Aorta (tissue), 5 donors: ENCODE results near the gene PDE6C. TPM values are rescaled to one million over a fixed set of nuclear protein-coding genes. Genes with fewer than 3 reads are reported as not detected.
"Not testable (repeated sequence)": the region's sequence is repeated elsewhere in the genome, so short reads cannot be mapped to it uniquely, and the experiment has no call there.

ENCODE experiments used
- ATAC-seq: fragments of 200-7000 bp; cut with Tn5 transposase; one replicate; pipeline ENCODE4 v1.9.1; 2022; ENCODE audit warnings: moderate library complexity; ENCODE audit not compliant: low FRiP score
- DNase-seq, 2 donors: peaks; one replicate each; pipeline ENCODE4 v3.0.0-alpha.2; 2020
- H3K27ac ChIP-seq, 2 donors: one replicate each; pipeline ENCODE4 v1.5.1; 2013; ENCODE audit warnings: low read length in 2 of 2, mild to moderate bottlenecking in 2 of 2, moderate library complexity in 2 of 2, control low read depth in 1 of 2, inconsistent platforms in 1 of 2, low read depth in 1 of 2
- H3K27me3 ChIP-seq, 2 donors: one replicate each; pipeline ENCODE4 v1.6.1; 2013; ENCODE audit warnings: control low read depth in 1 of 2, low read length in 1 of 2, mild to moderate bottlenecking in 1 of 2, moderate library complexity in 1 of 2; ENCODE audit not compliant: insufficient read depth in 2 of 2, control insufficient read depth in 1 of 2
- H3K36me3 ChIP-seq, 2 donors: one replicate each; pipeline ENCODE4 v1.6.1; 2013; ENCODE audit warnings: control low read depth in 1 of 2, low read length in 1 of 2, mild to moderate bottlenecking in 1 of 2; ENCODE audit not compliant: insufficient read depth in 2 of 2, control insufficient read depth in 1 of 2
- H3K4me1 ChIP-seq, 2 donors: one replicate each; pipeline ENCODE4 v1.6.1; 2013; ENCODE audit warnings: low read length in 2 of 2, control low read depth in 1 of 2, mild to moderate bottlenecking in 1 of 2, moderate library complexity in 1 of 2; ENCODE audit not compliant: insufficient read depth in 2 of 2, control insufficient read depth in 1 of 2
- H3K4me3 ChIP-seq, 2 donors: one replicate each; pipeline ENCODE4 v1.5.1; 2013; ENCODE audit warnings: low read length in 2 of 2, control low read depth in 1 of 2, mild to moderate bottlenecking in 1 of 2
- H3K9me3 ChIP-seq: one replicate; pipeline ENCODE4 v1.6.1; 2013; ENCODE audit warnings: mild to moderate bottlenecking, low read length; ENCODE audit not compliant: control insufficient read depth
- WGBS, 2 donors: extraction: QIAGEN DNeasy Blood & Tissue Kit; methylation state at CpG; one replicate each; pipeline ENCODE4 v1.1.7; 2013; 5-methylcytosine and 5-hydroxymethylcytosine counted together
- intact Hi-C, 2 donors: fragments of 100-400 bp; cut with DNase I; formaldehyde crosslinking; loops; one replicate each; pipeline versions ENCODE4 v1.14.2 to v1.15.0; 2022
- polyA plus RNA-seq, 2 donors: library from polyadenylated mRNA; stranded (reverse); fragments of 200-250 nt; gene quantifications; one replicate each; pipeline ENCODE4 v1.2.3, GENCODE V29; 2013
- total RNA-seq, 2 donors: library from RNA; stranded (reverse); fragmentation: NEBNext Ultra II Directional; extraction: Animal tissue kit (Norgen Biotek cat#: 25700); gene quantifications; one replicate each; pipeline ENCODE4 v1.2.1, GENCODE V29; 2021
- donor health status: healthy with polysubstance abuse.
- donor health status: Bipolar disorder and iron deficiency.
- donor health status: DM: no; HTN: no; CAD: no.
- donor health status: DM: no; HTN: no; CAD: no.
- donor health status: DM: yes; HTN: yes; CAD: no.

The PDE6C gene
- total and polyA plus RNA-seq, 4 donors: not detected

DNA sequence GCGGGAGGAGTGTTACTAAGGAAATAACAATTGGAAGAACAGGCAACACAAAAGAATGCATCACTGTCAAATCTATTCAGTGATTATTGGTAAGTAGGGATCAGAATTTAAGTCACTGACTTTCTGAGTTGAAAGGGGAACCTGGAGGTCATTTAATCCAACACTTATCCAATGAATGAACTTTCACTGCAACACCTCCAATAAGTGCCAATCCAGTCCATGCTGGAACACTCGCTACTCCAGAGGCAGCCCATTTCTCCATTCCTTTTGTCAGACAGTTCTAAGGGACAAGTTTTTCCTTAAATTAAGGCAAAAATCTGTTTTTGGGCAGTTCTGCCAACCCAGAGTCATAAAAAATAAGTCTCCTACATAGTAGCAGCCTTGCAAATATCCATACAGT, 60.6 kb downstream of the PDE6C start:
- no peaks in the 10 kb centered on the region for H3K27me3 ChIP-seq
- H3K4me1 ChIP-seq: no peaks in the 10 kb centered on the region
- DNase-seq (no peak), ATAC-seq (no peak)
- H3K4me3 ChIP-seq: no peak overlapping the region
- 79 to 82% methylated on average over 2 of the region's 2 CpGs for WGBS, 2 donors
- H3K27ac ChIP-seq: no peak overlapping the region
- intact Hi-C loops: no loop called here
- no peaks in the 10 kb centered on the region for H3K9me3 ChIP-seq
- peaks cover 2 to 8% of the 10 kb centered on the region in 2 donors for H3K36me3 ChIP-seq

DNA sequence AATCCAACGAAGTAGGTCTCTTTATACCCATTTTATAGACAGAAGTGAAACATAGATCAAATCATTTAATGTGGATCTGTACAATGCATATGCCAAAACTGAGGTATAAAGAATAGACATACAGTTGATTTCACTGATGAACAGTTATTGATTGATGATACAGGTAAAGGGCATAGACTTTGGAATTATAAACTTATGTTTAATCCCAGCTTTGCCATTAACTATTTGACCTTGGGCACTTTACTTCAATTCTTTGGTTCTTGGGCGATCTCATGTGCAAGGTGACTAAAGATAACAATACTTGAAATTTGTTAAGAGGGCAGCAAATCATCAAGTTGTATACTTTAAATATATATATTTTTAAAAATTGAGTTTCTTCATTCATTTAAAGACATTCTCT, 61.5 kb downstream of the PDE6C start:
- ATAC-seq (no peak), DNase-seq (no peak)
- Histone ChIP-seq H3K36me3 (peaks cover 2 to 4% of the 10 kb centered on the region in 2 donors), H3K4me3 (no peak overlapping the region), H3K27me3 (no peaks in the 10 kb centered on the region), H3K27ac (no peak overlapping the region), H3K4me1 (no peaks in the 10 kb centered on the region), H3K9me3 (no peaks in the 10 kb centered on the region)
- WGBS, 2 donors: 91 to 95% methylated on average over 2 of the region's 2 CpGs
- intact Hi-C loops: no loop called here

DNA sequence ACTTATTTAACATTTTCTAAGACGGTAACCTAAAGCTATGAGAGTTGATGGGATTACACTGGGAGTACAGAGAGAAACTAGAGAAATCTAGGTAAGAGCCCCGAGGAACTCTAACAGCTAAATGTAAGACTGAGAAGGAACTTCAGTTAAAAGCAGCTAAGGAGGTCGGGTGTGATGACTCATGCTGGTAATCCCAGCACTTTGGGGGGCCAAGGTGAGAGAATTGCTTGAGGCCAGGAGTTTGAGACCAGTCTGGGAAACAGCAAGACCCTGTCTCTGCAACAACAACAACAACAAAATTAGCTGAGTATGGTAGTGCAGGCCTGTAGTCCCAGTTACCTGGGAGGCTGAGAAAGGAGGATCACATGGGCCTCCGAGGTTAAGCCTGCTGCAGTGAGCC, 66.0 kb downstream of the PDE6C start:
- Histone ChIP-seq H3K9me3 (no peaks in the 10 kb centered on the region), H3K4me1 (no peaks in the 10 kb centered on the region), H3K4me3 (no peak overlapping the region), H3K36me3 (peaks cover 0 to 2% of the 10 kb centered on the region in 2 donors), H3K27me3 (no peaks in the 10 kb centered on the region), H3K27ac (no peak overlapping the region)
- intact Hi-C loops: no loop called here
- 91 to 93% methylated on average over 4 of the region's 4 CpGs for WGBS, 2 donors
- DNase-seq (no peak), ATAC-seq (no peak)

DNA sequence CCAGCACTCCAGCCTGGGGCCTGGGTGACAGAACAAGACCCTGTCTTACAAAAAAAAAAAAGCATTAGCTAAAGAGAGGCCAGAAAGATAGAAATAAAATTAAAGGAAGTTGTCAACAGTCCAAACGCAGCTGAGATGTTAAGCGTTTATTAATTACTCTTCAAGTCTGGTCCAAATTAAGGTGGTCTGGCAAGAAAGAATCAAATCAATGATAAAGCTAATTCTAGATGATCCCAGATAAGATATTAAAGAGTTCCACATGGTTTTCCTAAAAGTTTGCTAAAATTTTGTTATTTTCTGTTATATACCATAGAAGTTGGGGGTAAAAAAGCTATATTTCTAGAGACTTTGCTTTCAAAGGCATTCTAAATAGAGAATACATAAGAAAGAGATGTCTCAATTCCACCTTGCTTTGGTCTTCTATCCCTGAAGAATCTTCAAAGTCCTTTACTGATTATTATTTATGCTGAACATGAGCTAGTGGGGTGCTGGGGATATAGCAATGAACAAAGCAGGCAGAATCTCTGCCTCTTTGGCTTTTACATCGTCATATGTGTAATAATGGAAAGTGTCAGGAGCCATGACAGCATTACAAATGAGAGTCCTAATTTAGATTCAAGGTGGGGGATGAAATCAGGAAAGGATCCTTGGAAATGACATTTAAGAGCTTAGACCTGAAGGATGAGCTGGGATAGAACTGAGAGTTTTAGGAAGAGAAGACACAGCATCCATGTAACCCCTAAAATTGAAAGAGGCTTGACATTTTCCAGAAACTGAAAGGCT, 66.7 kb downstream of the PDE6C start:
- intact Hi-C loops: no loop called here
- Histone ChIP-seq H3K27me3 (no peaks in the 10 kb centered on the region), H3K9me3 (no peaks in the 10 kb centered on the region), H3K27ac (no peak overlapping the region), H3K36me3 (peaks cover 0 to 2% of the 10 kb centered on the region in 2 donors), H3K4me1 (no peaks in the 10 kb centered on the region), H3K4me3 (no peak overlapping the region)
- WGBS, 2 donors: 84 to 89% methylated on average over 3 of the region's 3 CpGs
- DNase-seq (no peak), ATAC-seq (no peak)

DNA sequence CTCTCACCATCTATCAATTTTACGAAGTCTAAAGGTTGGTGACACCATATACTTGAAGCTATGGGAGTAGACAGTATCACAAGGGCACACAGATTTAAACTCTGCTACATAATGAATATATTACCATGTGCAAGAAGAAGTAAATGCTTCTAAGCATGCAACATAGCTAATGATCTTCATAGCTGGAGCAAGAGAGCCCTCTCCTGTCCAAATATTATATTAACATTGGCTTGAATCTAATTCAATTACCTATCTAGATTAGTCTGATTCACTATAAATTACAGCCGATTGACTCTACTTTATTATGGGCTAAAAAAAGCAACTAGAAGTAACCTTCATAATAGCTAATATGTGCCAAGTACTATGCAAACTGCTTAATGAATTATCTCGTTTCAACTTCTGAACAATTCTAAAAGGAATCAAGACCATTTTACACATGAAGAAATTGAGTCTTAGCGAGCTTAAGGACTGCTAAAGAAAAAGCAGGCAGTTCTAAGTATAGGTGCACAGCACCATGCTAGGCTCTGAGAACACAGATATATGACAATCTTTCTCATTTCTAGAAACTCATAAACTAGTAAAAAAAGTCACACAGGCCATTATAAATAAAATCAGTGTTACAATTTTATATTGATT, 68.2 kb downstream of the PDE6C start:
- WGBS, 2 donors: 61 to 66% methylated on average over 4 of the region's 4 CpGs
- Histone ChIP-seq H3K4me1 (no peaks in the 10 kb centered on the region), H3K27ac (no peak overlapping the region), H3K9me3 (no peaks in the 10 kb centered on the region), H3K27me3 (no peaks in the 10 kb centered on the region), H3K36me3 (peaks cover 0 to 2% of the 10 kb centered on the region in 2 donors), H3K4me3 (no peak overlapping the region)
- intact Hi-C loops: loop anchor here (2.0 to 10.0 kb wide), 3 partner anchors 126 to 336 kb away; no protein-coding TSS in a partner anchor
- DNase-seq (no peak), ATAC-seq (no peak)

DNA sequence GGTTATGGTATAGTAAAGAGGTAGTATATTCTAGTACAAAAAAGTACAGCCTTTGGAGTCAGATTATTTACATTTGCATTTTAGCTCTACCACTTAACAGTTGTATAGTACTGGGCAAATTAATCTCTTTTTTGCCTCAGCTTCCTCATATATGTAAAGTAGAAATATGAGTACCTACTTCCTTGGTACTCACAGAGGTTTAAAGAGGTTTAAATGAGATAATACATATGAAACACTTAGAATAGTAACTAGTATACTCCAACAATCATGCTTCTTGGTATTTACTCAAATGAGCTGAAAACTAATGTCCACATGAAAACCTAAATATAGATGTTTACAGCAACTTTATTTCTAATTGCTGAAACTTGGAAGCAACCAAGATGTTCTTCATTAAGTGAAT, 75.4 kb downstream of the PDE6C start:
- H3K9me3 ChIP-seq: no peaks in the 10 kb centered on the region
- no peak overlapping the region for H3K4me3 ChIP-seq
- no peaks in the 10 kb centered on the region for H3K4me1 ChIP-seq
- peaks cover 0 to 7% of the 10 kb centered on the region in 2 donors for H3K36me3 ChIP-seq
- H3K27me3 ChIP-seq: no peaks in the 10 kb centered on the region
- DNase-seq: no peak
- no peak for ATAC-seq
- H3K27ac ChIP-seq: no peak overlapping the region
- intact Hi-C loops: loop anchor here in 1 of 2 donors (10.0 kb wide), 1 partner anchor 343 kb away; no protein-coding TSS in a partner anchor

DNA sequence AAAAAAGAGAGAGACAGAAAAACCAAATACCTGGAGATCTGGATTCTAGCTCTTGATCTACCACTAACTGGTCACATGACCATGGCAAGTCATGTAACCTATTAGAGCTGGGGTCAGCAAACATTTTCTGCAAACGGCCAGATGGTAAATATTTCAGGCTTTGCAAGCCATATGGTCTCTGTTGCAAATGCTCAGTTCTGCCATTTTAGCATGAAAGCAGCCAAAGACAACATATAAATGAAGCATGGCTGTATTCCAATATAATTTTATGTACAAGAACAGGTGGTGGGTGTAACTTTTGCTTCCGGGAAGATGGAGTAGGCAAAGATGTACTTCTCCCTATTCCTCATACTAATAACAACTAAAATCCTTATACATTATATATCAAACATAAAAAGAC, 83.4 kb downstream of the PDE6C start:
- Histone ChIP-seq H3K27ac (no peak overlapping the region), H3K9me3 (no peaks in the 10 kb centered on the region), H3K4me1 (no peaks in the 10 kb centered on the region), H3K27me3 (no peaks in the 10 kb centered on the region), H3K4me3 (no peak overlapping the region), H3K36me3 (peaks cover 0 to 3% of the 10 kb centered on the region in 2 donors)
- DNase-seq (no peak), ATAC-seq (no peak)
- intact Hi-C loops: no loop called here
- 40 to 43% methylated on average over 2 of the region's 2 CpGs for WGBS, 2 donors

DNA sequence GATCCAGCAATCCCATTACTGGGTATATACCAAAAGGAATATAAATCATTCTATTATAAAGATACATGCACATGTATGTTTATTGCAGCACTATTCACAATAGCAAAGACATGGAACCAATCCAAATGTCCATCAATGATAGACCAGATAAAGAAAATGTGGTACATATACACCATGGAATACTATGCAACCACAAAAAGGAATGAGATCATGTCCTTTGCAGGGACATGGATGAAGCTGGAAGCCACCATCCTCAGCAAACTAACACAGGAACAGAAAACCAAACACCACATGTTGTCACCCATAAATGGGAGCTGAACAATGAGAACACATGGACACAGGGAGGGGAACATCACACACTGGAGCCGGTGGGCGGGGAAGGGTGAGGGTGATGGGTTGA, 84.2 kb downstream of the PDE6C start:
- H3K4me3 ChIP-seq, ATAC-seq, H3K27me3 ChIP-seq, DNase-seq, H3K27ac ChIP-seq, H3K36me3 ChIP-seq, H3K4me1 ChIP-seq, intact Hi-C loops, H3K9me3 ChIP-seq: not testable (repeated sequence)
- WGBS, 2 donors: 97 to 100% methylated on average over 2 of the region's 2 CpGs

DNA sequence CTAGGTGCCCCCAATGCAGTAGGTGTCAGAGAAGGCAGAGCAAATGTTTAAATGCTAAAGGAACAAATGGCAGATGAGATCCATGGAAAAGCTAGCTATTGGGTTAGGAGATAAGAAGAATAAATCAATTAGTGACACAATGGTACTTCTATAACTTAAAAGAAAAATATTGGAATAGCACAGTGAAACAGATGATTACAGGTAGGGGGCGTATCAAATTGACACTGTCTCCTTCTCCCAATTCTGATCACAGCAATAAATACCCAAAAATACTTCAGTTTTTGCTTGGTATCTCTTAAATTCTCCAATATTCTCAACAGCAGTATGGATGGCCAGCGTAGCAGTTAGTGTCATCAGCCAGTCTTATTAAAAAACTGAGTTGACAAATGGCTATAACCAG, 84.9 kb downstream of the PDE6C start:
- no peaks in the 10 kb centered on the region for H3K36me3 ChIP-seq
- no peaks in the 10 kb centered on the region for H3K9me3 ChIP-seq
- no peak for DNase-seq
- no peak for ATAC-seq
- intact Hi-C loops: no loop called here
- H3K27me3 ChIP-seq: no peaks in the 10 kb centered on the region
- 83 to 89% methylated on average over 2 of the region's 2 CpGs for WGBS, 2 donors
- H3K4me1 ChIP-seq: peaks cover 0 to 2% of the 10 kb centered on the region in 2 donors
- H3K27ac ChIP-seq: no peak overlapping the region
- H3K4me3 ChIP-seq: no peak overlapping the region
